ENCODE data around the gene COL26A1.
"Not testable (repeated sequence)": the region's sequence is repeated elsewhere in the genome, so short reads cannot be mapped to it uniquely, and the experiment has no call there.

The COL26A1 gene

GRCh38 chr7:101602082-101602481 is 239.4 kb downstream of the COL26A1 start:
- no peak for FAIRE-seq

GRCh38 chr7:101602484-101603241 is 240.0 kb downstream of the COL26A1 start:
- FAIRE-seq: peak; percentile 40

GRCh38 chr7:101604331-101604933 is 241.8 kb downstream of the COL26A1 start:
- FAIRE-seq: no peak

GRCh38 chr7:101604934-101605332 is 242.3 kb downstream of the COL26A1 start:
- FAIRE-seq: not testable (repeated sequence)

GRCh38 chr7:101605611-101606497 is 243.2 kb downstream of the COL26A1 start:
- FAIRE-seq: no peak

- FAIRE-seq: no peak
These were observed 243.8 kb downstream of the COL26A1 start for GRCh38 chr7:101606498-101606923.
